ENCODE results near the gene CCBE1.

CCBE1 gene

GRCh38 chr18:59690186-59690982 lies 6.8 kb downstream of the CCBE1 start:
- POLR2A ChIA-PET, result interaction anchor here (0.9 to 1.3 kb wide), 2 partner anchors 28 to 59 kb away, joined by 4 read pairs; no protein-coding TSS in a partner anchor
- no peak overlapping the region for H3K4me3 ChIP-seq (ENCODE audit: low read depth, low read length)
- TF ChIP-seq, protein P1, sequence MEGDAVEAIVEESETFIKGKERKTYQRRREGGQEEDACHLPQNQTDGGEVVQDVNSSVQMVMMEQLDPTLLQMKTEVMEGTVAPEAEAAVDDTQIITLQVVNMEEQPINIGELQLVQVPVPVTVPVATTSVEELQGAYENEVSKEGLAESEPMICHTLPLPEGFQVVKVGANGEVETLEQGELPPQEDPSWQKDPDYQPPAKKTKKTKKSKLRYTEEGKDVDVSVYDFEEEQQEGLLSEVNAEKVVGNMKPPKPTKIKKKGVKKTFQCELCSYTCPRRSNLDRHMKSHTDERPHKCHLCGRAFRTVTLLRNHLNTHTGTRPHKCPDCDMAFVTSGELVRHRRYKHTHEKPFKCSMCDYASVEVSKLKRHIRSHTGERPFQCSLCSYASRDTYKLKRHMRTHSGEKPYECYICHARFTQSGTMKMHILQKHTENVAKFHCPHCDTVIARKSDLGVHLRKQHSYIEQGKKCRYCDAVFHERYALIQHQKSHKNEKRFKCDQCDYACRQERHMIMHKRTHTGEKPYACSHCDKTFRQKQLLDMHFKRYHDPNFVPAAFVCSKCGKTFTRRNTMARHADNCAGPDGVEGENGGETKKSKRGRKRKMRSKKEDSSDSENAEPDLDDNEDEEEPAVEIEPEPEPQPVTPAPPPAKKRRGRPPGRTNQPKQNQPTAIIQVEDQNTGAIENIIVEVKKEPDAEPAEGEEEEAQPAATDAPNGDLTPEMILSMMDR (IDR thresholded peaks at IDR 0.05; ENCODE audit: insufficient read depth, low read length, missing control alignments), result no peak
- no peak for DNase-seq (ENCODE audit: low read depth, low spot score)
- CTCF ChIA-PET, result interaction anchor here (0.6 to 5.6 kb wide), 14 partner anchors 8 to 231 kb away, joined by 3 to 45 read pairs (median 4); no protein-coding TSS in a partner anchor

DNA sequence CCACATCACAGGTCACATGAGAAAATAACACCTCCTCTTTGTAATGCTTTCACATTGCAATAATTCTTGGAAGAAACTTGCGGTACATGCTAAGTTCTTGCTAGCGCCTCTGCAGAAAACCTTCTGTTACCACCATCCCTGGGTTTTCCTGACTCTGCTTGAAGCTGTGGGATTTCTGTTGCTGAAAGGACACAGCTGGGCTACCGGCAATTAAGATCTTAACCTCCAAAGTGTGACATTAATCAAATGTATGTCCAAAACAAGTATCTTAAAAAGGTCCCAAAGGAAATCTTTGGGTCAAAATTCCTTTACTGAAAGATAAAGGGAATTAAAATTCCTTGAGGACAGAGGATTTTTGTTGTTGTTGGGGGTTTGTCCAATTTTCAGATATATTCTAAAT lies 7.5 kb downstream of the CCBE1 start:
- POLR2A ChIA-PET, result interaction anchor here (0.9 to 1.3 kb wide), 2 partner anchors 28 to 59 kb away, joined by 4 read pairs; no protein-coding TSS in a partner anchor
- no peak for DNase-seq (ENCODE audit: low read depth, low spot score)
- CTCF ChIA-PET, result interaction anchor here (1.1 to 6.9 kb wide), 11 partner anchors 7 to 231 kb away, joined by 3 to 76 read pairs (median 9); partner anchors contain the start of gene CCBE1
- H3K4me3 ChIP-seq (ENCODE audit: low read depth, low read length), result no peak overlapping the region
- TF ChIP-seq, protein P1 (IDR thresholded peaks at IDR 0.05; ENCODE audit: insufficient read depth, low read length, missing control alignments), result no peak

DNA sequence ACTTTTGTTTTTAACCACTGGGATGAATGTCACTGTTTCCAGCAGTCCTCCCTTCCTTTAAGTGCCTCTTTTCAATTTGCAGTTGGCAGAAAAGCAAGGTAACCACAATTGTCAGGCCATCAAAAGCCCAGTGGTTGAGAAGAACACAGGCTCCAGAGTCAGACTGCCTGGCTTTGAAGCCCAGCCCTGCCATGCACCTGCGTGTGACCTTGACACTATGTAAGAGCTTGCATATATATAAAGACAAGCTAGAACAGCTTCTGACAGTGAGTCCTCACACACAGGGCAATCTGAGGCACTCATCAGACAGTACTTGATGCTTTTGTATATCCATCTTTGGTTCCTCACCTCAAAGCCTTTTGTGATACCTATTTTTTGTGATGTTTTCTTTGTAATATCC lies 11.0 kb downstream of the CCBE1 start:
- no peak for DNase-seq (ENCODE audit: low read depth, low spot score)
- TF ChIP-seq, protein P1 (IDR thresholded peaks at IDR 0.05; ENCODE audit: insufficient read depth, low read length, missing control alignments), result no peak
- ChIA-PET POLR2A (no interaction called here), CTCF (interaction anchor here (1.7 to 6.9 kb wide), 3 partner anchors 8 to 137 kb away, joined by 8 to 76 read pairs (median 13); partner anchors contain the start of gene CCBE1)
- no peak overlapping the region for H3K4me3 ChIP-seq (ENCODE audit: low read depth, low read length)

GRCh38 chr18:59685501-59685900 lies 11.7 kb downstream of the CCBE1 start:
- TF ChIP-seq, protein P1 (IDR thresholded peaks at IDR 0.05; ENCODE audit: insufficient read depth, low read length, missing control alignments), result no peak
- CTCF ChIA-PET, result interaction anchor here (1.2 to 6.9 kb wide), 8 partner anchors 8 to 138 kb away, joined by 3 to 76 read pairs (median 6); partner anchors contain the start of gene CCBE1
- no peak overlapping the region for H3K4me3 ChIP-seq (ENCODE audit: low read depth, low read length)
- POLR2A ChIA-PET, result interaction anchor here (2.1 kb wide), 1 partner anchor 26 kb away, joined by 4 read pairs; no protein-coding TSS in a partner anchor
- DNase-seq (ENCODE audit: low read depth, low spot score), result no peak

DNA sequence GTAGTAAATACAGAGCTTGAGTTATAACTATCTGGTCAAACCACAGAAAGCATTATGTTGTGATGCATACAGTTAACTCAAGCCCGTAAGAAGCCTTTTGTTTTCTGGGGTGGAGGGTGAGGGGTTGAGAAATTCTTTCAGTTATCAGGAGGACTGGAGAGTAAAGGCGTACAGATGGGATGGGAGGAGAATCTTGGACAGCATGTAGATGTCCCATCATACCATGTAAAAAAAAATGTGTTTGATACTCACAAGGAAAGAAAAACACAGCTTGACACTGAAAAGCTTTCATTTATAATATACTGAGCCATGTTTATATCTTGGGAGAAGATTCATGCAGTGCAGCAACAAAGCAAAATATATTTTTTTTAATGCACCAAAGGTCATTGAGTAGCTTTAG lies 12.4 kb downstream of the CCBE1 start:
- POLR2A ChIA-PET, result interaction anchor here (2.1 kb wide), 1 partner anchor 25 kb away, joined by 4 read pairs; no protein-coding TSS in a partner anchor
- CTCF ChIA-PET, result interaction anchor here (1.2 to 6.9 kb wide), 8 partner anchors 9 to 139 kb away, joined by 3 to 76 read pairs (median 6); partner anchors contain the start of gene CCBE1

More for the DNA sequence above, 12.4 kb downstream of the CCBE1 start:
- H3K4me3 ChIP-seq (ENCODE audit: low read depth, low read length), result no peak overlapping the region
- no peak for DNase-seq (ENCODE audit: low read depth, low spot score)
- TF ChIP-seq, protein P1 (IDR thresholded peaks at IDR 0.05; ENCODE audit: insufficient read depth, low read length, missing control alignments), result no peak

Data from AG04449 (cell line).